Common myeloid progenitor, CD34-positive (primary cell): Measurements from ENCODE around the gene IPO13.

Source experiments
- CTCF ChIA-PET: fragments of 350-600 bp; sonication (Branson Sonifier 250); formaldehyde crosslinking; loops from one replicate; lab custom pipeline; 2021; ENCODE audit warnings: antibody characterized with exemption; lab: Charles Lee
- POLR2A ChIA-PET: fragments of 350-600 bp; sonication (Branson Sonifier 250); formaldehyde crosslinking; loops from one replicate; lab custom pipeline; 2021; ENCODE audit warnings: antibody characterized with exemption; lab: Charles Lee
- DNase-seq, 3 donors: peaks; one replicate each; pipeline versions ENCODE4 v3.0.0 to v3.0.0-alpha.2; 2013
- H3K27ac ChIP-seq, 2 experiments: 1 replicate in 1 of 2; 2 replicates in 1 of 2; pipeline ENCODE4 v1.7.0; 2013; ENCODE audit warnings: inconsistent platforms in 2 of 2, low read length in 2 of 2, mild to moderate bottlenecking in 2 of 2, low read depth in 1 of 2, moderate library complexity in 1 of 2; ENCODE audit not compliant: severe bottlenecking in 2 of 2, insufficient read depth in 1 of 2, poor library complexity in 1 of 2
- H3K27me3 ChIP-seq, 5 experiments: replicated peaks in 2 of 5; 1 replicate in 3 of 5; 2 replicates in 2 of 5; pipeline versions ENCODE4 v1.6.1 to v1.7.0; 2013; ENCODE audit warnings: low read length in 4 of 5, mild to moderate bottlenecking in 2 of 5, moderate library complexity in 2 of 5, inconsistent platforms in 1 of 5; ENCODE audit not compliant: insufficient read depth in 5 of 5, control insufficient read depth in 4 of 5
- H3K36me3 ChIP-seq, 4 experiments: 1 replicate in 2 of 4; 2 replicates in 2 of 4; pipeline versions ENCODE4 v1.6.1 to v1.7.0; 2013; ENCODE audit warnings: low read length in 3 of 4, control low read depth in 1 of 4, mild to moderate bottlenecking in 1 of 4; ENCODE audit not compliant: control insufficient read depth in 4 of 4, insufficient read depth in 4 of 4
- H3K4me1 ChIP-seq, 4 experiments: 1 replicate in 3 of 4; 2 replicates in 1 of 4; pipeline versions ENCODE4 v1.6.1 to v1.7.1; 2013; ENCODE audit warnings: low read length in 3 of 4, mild to moderate bottlenecking in 3 of 4, control low read depth in 1 of 4, inconsistent platforms in 1 of 4, moderate library complexity in 1 of 4; ENCODE audit not compliant: control insufficient read depth in 4 of 4, insufficient read depth in 4 of 4; ENCODE audit errors: control extremely low read depth in 1 of 4
- H3K4me3 ChIP-seq, 7 experiments: 1 replicate in 4 of 7; 2 replicates in 3 of 7; pipeline versions ENCODE4 v1.5.1 to v1.7.0; 2013; ENCODE audit warnings: mild to moderate bottlenecking in 7 of 7, low read length in 6 of 7, moderate library complexity in 6 of 7, inconsistent platforms in 2 of 7, low read depth in 2 of 7, control low read depth in 1 of 7; ENCODE audit not compliant: insufficient read depth in 4 of 7, control insufficient read depth in 1 of 7; ENCODE audit errors: extremely low read depth in 1 of 7
- H3K9me3 ChIP-seq, 5 experiments: 1 replicate in 4 of 5; 2 replicates in 1 of 5; pipeline versions ENCODE4 v1.6.1 to v1.7.1; 2013; ENCODE audit warnings: low read length in 4 of 5, mild to moderate bottlenecking in 2 of 5, inconsistent platforms in 1 of 5, low read depth in 1 of 5, moderate library complexity in 1 of 5; ENCODE audit not compliant: control insufficient read depth in 4 of 5, insufficient read depth in 2 of 5; ENCODE audit errors: control extremely low read depth in 1 of 5
- WGBS: methylation state at CpG from one replicate; pipeline ENCODE4 v1.1.5; 2013; ENCODE audit not compliant: insufficient coverage; 5-methylcytosine and 5-hydroxymethylcytosine counted together

Gene IPO13

DNA sequence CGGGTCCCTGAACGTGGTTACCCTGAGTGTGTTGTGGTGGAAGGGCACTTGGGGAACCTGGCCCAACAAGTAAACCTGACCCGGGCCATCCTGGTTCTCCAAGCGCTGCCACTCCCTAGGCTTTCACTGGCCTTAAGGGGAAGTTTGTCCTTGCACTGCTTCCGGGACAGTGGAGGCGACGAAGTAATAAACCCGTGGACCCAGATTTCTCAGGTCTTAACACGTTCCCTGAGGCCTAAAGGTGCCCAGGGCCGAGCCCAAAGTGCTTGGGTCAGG is 44.4 kb downstream of the IPO13 start:
- Histone ChIP-seq H3K27ac (peak overlapping the region in 1 of 2 experiments; percentile 49), H3K36me3 (peaks cover 0 to 7% (median under 1%) of the 10 kb centered on the region in 4 experiments), H3K4me1 (peaks cover 0 to 28% (median 28%) of the 10 kb centered on the region in 4 experiments), H3K9me3 (no peaks in the 10 kb centered on the region), H3K27me3 (no peaks in the 10 kb centered on the region), H3K4me3 (peak overlapping the region; percentile 49 to 87 (median 72))
- ChIA-PET POLR2A (no interaction called here), CTCF (interaction anchor here (1.3 to 6.1 kb wide), 3 partner anchors 14 to 40 kb away, joined by 3 to 38 read pairs (median 13); no protein-coding TSS in a partner anchor)
- WGBS = 0% methylated on average over 10 of the region's 10 CpGs
- peak in 1 of 3 donors; percentile 12 for DNase-seq

DNA sequence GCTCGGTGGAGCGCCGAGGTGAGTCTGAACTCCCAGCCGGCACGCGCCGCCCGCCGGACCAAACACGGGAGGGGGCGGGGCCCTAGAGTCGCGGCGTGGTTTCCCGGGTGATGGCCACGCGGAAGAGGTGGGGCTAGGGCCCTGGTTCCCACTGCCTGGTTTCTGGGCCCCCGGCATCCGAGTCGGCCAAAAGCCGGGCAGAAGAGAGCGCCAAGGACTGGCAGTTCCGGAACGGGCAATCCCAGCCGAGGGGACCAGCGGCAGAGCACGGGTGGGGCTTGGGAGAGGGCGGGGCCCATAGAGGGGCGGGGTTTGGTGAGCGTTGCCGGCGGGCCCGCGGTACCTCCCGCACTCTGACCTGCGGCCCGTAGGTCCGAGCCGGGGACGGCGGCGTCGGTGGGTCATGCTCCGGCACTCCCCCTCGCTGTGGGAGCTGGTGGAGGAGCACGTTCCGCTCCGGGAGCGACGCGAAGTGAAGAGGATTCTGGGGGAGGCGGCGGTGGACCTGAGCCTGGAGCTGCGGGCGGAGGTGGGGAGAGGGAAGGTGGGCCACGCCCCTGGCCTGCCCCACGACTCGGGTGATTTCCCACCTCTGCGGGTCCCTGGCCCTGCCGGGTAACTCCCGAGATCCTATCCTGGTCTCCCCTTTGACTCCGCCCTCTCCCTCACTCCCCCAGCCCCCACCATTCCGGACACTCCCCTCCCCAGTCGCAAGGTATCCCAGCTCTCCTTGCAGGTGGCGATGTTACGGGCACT is 44.9 kb downstream of the IPO13 start, which contains the start of gene CCDC24:
Gene CCDC24 (plus strand): TSS at position 124 of the 756 bp plus-strand sequence. CDS start 280 bp downstream, at position 404.
- ChIA-PET CTCF (interaction anchor here (0.9 to 6.1 kb wide), 7 partner anchors 10 to 56 kb away, joined by 3 to 38 read pairs (median 5); no protein-coding TSS in a partner anchor), POLR2A (interaction anchor here (0.8 kb wide), 1 partner anchor 15 kb away, joined by 3 read pairs; no protein-coding TSS in a partner anchor)
- H3K9me3 ChIP-seq = no peaks in the 10 kb centered on the region
- H3K27ac ChIP-seq = peak within 1 kb of the TSS in 1 of 2 experiments; percentile 49
- H3K36me3 ChIP-seq = peaks cover 0 to 5% (median 0%) of the 10 kb centered on the region in 4 experiments
- H3K4me3 ChIP-seq = peak within 1 kb of the TSS; percentile 49 to 87 (median 72)
- no peaks in the 10 kb centered on the region for H3K27me3 ChIP-seq
- peak; percentile 28 to 66 (median 51) for DNase-seq
- peaks cover 0 to 28% (median 28%) of the 10 kb centered on the region in 4 experiments for H3K4me1 ChIP-seq
- under 1% methylated on average over 65 of the region's 66 CpGs for WGBS

DNA sequence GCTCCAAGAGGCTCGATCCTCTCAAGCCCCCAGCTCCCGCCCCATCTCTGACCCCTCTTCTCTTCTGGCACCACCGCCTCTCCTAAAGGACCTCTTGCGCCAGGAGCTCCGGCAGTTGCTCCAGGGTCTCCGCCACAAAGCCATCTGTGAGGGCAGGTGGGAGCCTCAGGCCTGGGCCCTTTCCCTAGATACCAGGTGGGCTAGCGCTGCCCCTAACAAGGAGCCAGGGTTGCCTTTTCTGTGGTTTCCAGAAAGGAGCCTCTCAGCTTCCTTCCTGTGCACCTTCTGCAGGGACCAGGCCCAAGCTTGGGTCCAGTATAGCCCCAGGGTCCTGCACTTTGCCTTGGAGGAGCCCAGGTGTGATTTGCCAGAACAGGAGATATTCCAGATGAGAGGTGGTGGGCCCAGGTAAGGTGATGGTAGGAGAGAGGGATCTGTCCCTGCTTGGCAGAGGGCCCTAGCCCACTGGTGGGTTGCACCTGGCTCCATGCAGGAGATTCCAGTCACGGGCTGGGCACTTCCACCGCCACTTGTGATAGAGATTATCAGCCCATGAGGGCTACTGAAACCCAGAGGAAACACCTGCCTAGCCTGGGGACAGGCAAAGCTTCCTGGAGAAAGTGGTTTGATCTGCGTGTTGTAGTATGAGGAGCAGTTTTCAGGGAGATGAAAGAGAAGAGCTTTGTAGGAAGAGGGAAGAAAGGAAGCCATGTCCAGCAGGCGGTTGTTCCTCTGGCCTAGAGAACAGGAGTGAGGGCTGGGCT is 45.7 kb downstream of the IPO13 start:
- no peak overlapping the region for H3K27ac ChIP-seq
- CTCF ChIA-PET = interaction anchor here (0.9 to 6.1 kb wide), 11 partner anchors 9 to 228 kb away, joined by 3 to 38 read pairs (median 5); no protein-coding TSS in a partner anchor
- peaks cover 0 to 4% (median 0%) of the 10 kb centered on the region in 4 experiments for H3K36me3 ChIP-seq
- 45% methylated on average over 10 of the region's 11 CpGs for WGBS
- H3K4me3 ChIP-seq = peak overlapping the region in 6 of 7 experiments; percentile 25 to 87 (median 73)
- POLR2A ChIA-PET = interaction anchor here (0.8 kb wide), 1 partner anchor 16 kb away, joined by 3 read pairs; no protein-coding TSS in a partner anchor
- H3K27me3 ChIP-seq = no peaks in the 10 kb centered on the region
- H3K9me3 ChIP-seq = no peaks in the 10 kb centered on the region
- peak in 2 of 3 donors; percentile 40 to 55 for DNase-seq
- peaks cover 0 to 28% (median 28%) of the 10 kb centered on the region in 4 experiments for H3K4me1 ChIP-seq

DNA sequence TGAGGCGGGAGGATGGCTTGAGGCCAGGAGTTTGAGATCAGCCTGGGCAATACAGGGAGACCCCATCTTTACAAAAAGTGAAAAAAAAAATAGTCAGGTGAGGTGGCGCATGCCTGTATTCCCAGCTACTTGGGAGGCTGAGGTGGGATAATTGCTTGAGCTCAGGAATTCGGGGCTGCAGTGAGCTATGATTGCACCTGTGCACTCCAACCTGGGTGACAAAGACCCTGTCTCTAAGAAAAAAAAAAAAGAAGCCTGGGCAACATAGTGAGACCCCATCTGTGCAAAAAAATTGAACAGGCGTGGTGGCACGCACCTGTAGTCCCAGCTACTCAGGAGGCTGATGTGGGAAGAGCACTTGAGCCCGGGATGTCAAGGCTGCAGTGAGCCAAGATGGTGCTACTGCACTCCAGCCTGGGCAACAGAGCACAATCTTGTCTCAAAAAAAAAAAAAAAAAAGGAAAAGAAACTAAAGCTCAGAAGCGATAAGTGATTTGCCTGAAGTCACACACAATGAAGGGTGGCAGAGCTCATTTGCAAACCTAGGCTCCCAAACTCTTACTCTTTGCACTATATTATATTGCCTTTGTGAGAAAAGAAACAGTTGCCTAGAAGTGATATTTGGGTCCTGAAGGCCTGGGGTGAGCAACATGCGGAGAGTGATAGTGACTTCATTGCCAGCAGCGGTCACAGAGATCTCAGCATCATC is 46.6 kb downstream of the IPO13 start:
- WGBS = 97% methylated on average over 7 of the region's 9 CpGs
- Histone ChIP-seq H3K9me3 (no peaks in the 10 kb centered on the region), H3K4me1 (peaks cover 0 to 28% (median 28%) of the 10 kb centered on the region in 4 experiments), H3K27ac (no peak overlapping the region), H3K27me3 (no peaks in the 10 kb centered on the region), H3K36me3 (no peaks in the 10 kb centered on the region), H3K4me3 (no peak overlapping the region)
- no peak for DNase-seq
- CTCF ChIA-PET = interaction anchor here (1.0 to 6.1 kb wide), 6 partner anchors 10 to 229 kb away, joined by 3 to 38 read pairs (median 8); no protein-coding TSS in a partner anchor
- POLR2A ChIA-PET = no interaction called here

DNA sequence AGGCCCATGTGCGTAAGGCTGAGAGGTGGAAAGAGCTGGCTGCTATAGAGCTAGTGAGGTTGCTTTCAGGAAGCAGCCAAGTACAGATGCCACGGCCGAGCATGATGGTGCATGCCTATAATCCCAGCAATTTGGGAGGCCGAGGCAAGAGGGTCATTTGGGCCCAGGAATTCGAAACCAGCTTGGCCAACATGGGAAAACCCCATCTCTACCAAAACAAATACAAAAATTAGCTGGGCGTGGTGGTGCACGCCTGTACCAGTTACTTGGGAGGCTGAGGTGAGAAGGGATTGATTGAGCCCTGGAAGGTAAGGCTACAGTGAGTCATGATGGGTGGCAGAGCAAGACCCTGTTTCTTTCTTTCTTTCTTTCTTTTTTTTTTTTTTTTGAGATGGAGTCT is 47.3 kb downstream of the IPO13 start:
- ChIA-PET CTCF (interaction anchor here (2.1 to 6.1 kb wide), 3 partner anchors 12 to 54 kb away, joined by 11 to 38 read pairs (median 19); no protein-coding TSS in a partner anchor), POLR2A (no interaction called here)
- WGBS = 93% methylated on average over 4 of the region's 7 CpGs

More for the DNA sequence above, 47.3 kb downstream of the IPO13 start:
- H3K27ac ChIP-seq = no peak overlapping the region
- DNase-seq = no peak
- H3K9me3 ChIP-seq = no peaks in the 10 kb centered on the region
- no peaks in the 10 kb centered on the region for H3K27me3 ChIP-seq
- no peak overlapping the region for H3K4me3 ChIP-seq
- H3K36me3 ChIP-seq = no peaks in the 10 kb centered on the region
- peaks cover 0 to 28% (median 28%) of the 10 kb centered on the region in 4 experiments for H3K4me1 ChIP-seq
